Measurements from ENCODE around the gene MTA1. TPM values are rescaled to one million over a fixed set of nuclear protein-coding genes. Genes with fewer than 3 reads are reported as not detected.

MTA1 gene
- total RNA-seq, 1 donor from 2014 or later = 64.1 TPM

- TF ChIP-seq, protein P1, sequence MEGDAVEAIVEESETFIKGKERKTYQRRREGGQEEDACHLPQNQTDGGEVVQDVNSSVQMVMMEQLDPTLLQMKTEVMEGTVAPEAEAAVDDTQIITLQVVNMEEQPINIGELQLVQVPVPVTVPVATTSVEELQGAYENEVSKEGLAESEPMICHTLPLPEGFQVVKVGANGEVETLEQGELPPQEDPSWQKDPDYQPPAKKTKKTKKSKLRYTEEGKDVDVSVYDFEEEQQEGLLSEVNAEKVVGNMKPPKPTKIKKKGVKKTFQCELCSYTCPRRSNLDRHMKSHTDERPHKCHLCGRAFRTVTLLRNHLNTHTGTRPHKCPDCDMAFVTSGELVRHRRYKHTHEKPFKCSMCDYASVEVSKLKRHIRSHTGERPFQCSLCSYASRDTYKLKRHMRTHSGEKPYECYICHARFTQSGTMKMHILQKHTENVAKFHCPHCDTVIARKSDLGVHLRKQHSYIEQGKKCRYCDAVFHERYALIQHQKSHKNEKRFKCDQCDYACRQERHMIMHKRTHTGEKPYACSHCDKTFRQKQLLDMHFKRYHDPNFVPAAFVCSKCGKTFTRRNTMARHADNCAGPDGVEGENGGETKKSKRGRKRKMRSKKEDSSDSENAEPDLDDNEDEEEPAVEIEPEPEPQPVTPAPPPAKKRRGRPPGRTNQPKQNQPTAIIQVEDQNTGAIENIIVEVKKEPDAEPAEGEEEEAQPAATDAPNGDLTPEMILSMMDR (conservative IDR thresholded peaks at IDR 0.05; ENCODE audit: low read depth, low read length) = no peak
- peak overlapping the region; percentile 90 for H3K4me3 ChIP-seq (ENCODE audit: low read depth, low read length)
- no peak for DNase-seq (ENCODE audit: low read depth)
Observed at GRCh38 chr14:105398726-105399465, 20.7 kb upstream of the MTA1 start.

- peak overlapping the region; percentile 90 for H3K4me3 ChIP-seq (ENCODE audit: low read depth, low read length)
- TF ChIP-seq, protein P1 (conservative IDR thresholded peaks at IDR 0.05; ENCODE audit: low read depth, low read length) = no peak
- DNase-seq (ENCODE audit: low read depth) = no peak
Observed at GRCh38 chr14:105399466-105399775, 20.2 kb upstream of the MTA1 start.

DNA sequence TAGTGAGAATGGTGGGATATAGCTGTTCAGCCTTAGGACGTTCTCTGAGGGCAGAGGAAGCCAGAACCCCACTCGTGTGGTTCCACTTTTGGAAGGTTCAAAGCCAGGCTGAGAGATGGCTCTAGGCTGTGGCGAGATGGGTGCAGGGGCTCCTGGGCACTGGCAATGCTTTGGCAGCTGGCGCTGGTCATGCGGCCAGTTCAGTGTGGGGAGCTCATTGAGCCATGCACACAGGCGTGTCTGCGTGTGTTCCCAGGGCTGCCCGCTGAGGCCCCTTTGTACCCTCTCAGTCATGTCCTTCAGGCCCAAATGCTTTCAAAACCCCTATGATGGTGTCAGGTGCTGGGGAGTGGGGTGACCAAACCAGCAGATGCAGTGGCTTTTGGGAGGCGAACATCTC lies 19.6 kb upstream of the MTA1 start:
- TF ChIP-seq, protein P1 (conservative IDR thresholded peaks at IDR 0.05; ENCODE audit: low read depth, low read length) = no peak
- DNase-seq (ENCODE audit: low read depth) = no peak
- H3K4me3 ChIP-seq (ENCODE audit: low read depth, low read length) = no peak overlapping the region

- TF ChIP-seq, protein P1 (conservative IDR thresholded peaks at IDR 0.05; ENCODE audit: low read depth, low read length) = no peak
- no peak overlapping the region for H3K4me3 ChIP-seq (ENCODE audit: low read depth, low read length)
- no peak for DNase-seq (ENCODE audit: low read depth)
Observed at GRCh38 chr14:105401699-105402098, 17.9 kb upstream of the MTA1 start.

DNA sequence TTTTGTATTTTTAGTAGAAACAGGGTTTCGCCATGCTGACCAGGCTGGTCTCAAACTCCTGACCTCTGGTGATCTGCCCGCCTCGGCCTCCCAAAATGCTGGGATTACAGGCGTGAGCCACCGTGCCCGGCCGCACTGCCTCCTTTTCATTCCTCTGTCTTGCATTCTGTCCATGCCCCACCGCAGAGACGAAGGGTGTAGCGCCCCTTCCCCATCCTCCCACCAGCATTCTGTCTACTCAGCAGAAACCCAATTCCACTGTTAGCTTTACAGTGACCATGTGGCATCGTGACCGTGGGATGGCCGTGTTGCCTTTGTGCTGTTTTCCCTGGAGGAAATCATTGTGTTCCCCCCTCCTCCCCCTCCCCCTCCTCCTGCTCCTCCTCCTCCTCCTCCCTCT lies 11.0 kb upstream of the MTA1 start:
- DNase-seq (ENCODE audit: low read depth) = no peak
- TF ChIP-seq, protein P1 (conservative IDR thresholded peaks at IDR 0.05; ENCODE audit: low read depth, low read length) = no peak
- no peak overlapping the region for H3K4me3 ChIP-seq (ENCODE audit: low read depth, low read length)

GRCh38 chr14:105409364-105409763 lies 10.3 kb upstream of the MTA1 start:
- H3K4me3 ChIP-seq (ENCODE audit: low read depth, low read length) = no peak overlapping the region
- no peak for DNase-seq (ENCODE audit: low read depth)
- TF ChIP-seq, protein P1 (conservative IDR thresholded peaks at IDR 0.05; ENCODE audit: low read depth, low read length) = no peak

DNA sequence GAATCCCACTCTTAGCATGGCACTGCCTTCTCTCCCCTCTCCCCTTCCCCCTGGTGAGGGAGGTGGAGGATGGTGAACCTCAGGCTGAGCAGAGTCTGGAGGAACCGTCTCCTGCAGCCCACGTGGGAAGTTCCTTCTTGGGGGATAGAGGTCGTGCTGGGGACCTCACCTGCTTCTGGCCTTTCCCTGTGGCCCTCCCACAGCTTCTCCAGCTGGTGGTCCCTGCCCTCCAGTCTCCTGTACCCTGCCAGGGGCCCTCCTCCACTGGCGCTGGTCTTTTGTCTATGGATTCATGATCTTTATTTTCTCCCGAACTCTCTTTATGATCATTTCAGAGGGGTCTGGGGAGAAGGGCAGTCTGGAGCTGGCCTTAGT lies 9.0 kb upstream of the MTA1 start:
- H3K4me3 ChIP-seq (ENCODE audit: low read depth, low read length) = peak overlapping the region; percentile 48
- TF ChIP-seq, protein P1 (conservative IDR thresholded peaks at IDR 0.05; ENCODE audit: low read depth, low read length) = no peak
- no peak for DNase-seq (ENCODE audit: low read depth)
